Measurements from ENCODE around the gene SYNPO.
A peak's percentile ranks its signal among the peaks of the same experiment; 100 is the strongest.

Gene SYNPO

DNA sequence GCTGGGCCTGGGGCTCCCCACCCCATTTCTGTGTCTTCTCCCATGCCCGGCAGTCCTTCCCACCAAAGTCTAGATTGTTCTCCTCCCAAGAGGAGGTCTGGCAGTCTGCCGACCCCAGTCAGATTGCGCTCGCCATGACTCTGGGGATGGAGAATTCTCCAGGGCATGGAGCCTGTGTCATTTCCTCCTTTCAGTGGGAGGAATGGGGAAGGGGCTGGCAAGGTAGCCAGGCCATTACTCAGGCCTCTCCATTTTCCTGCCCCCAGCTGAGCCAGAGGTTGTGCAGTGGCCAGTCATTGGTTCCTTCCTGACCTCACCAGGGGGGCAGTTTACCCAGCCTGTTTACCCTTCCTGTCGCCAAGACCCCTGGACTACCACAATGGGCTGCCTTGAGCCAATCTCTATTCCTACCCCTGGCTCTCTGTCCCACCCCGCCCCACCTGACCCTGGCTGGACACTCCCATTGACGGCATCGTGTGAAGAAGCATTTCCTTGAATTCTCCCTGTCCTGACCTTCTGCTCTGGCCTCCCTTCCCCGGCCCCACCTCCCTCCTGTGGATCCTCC is 628 bp downstream of the SYNPO start:
- peak; percentile 49 for DNase-seq (ENCODE audit: low read depth, low spot score)

DNA sequence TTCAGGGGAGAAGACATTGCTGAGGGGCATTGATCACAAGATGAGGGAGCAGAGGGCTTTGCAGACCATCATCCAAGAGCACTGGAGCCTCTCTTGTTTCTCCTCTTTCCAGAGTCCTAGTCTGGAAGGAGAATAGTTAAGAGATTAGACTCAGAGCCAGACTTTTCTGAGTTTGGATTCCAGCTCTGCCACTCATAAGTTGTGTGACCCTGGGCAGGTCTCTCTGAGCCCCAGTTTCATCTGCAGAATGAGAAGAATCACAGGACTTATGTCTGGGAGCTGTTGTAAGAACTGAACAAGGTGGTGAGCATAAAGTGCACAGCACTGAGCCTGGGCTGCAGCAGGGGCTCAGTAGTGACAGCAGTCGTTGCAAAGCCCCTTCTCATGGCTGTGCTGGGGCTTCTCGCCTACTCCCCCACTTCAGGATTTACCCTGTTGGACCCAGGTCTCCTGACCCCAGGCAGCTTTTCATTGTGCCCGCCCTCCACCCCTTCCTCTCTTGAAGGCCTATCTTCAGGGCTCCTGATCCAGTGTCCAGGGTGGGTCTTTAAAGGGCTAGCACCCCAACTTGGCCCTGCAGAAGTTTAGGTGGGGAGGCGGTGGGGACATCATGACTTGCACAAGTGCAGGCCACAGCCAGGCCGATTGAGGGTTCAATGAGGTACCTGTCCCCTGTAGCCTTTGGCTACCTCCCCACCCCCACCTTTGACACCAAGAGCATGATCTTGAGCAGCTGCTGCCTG is 1.5 kb downstream of the SYNPO start:
- DNase-seq (ENCODE audit: low read depth, low spot score) = no peak

DNA sequence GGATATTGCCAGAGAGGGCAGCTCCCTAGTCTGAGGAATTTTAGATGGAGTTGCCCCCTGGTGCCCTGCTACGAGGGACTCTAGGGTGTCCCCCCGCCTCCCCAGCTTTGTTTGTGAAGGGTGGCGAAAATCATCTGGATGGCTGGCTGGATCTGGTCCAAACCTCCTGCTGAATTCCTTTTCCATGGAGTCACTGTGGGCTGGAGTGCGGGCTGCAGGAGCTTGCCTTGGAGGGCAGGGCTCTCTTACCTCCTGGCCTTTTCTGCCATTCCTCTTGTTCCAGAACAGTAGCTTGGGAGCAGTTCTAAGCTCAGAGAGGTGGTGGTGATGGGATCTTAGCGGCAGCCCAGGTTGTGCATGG is 2.1 kb downstream of the SYNPO start:
- DNase-seq (ENCODE audit: low read depth, low spot score) = peak; percentile 84

DNA sequence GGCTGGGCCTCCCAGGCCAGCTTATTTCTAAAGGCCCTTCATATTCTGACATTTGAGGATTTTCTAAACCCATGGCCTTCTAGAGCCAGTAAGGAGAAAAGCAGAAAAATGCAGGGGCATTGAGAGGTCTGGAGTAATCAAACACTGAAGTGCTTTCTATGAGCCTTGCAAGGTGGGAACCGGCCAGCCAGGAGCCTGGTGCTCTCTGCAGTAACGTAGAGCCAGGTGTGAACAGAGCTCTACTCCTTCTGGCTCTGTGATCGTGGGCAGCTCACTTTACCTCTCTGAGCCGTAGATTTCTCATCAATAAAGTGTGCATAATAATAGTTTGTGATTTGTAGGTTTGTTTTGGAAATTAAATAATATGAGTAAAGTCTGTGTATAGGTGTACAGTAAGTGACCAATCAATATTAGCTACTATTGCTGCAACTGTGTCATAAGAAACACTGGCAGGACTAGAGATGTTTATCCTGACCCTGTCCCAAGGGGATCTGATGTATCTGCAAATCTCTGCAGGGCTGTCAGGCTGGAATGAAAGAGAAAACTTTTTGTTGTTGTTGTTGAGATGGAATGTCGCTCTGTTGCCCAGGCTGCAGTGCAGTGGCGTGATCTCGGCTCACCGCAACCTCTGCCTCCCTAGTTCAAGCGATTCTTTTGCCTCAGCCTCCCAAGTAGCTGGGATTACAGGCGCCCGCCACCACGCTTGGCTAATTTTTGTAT is 2.7 kb downstream of the SYNPO start:
- DNase-seq (ENCODE audit: low read depth, low spot score) = peak; percentile 68

- DNase-seq (ENCODE audit: low read depth, low spot score) = peak; percentile 83
These were observed 3.6 kb downstream of the SYNPO start for GRCh38 chr5:150644058-150644457.

DNA sequence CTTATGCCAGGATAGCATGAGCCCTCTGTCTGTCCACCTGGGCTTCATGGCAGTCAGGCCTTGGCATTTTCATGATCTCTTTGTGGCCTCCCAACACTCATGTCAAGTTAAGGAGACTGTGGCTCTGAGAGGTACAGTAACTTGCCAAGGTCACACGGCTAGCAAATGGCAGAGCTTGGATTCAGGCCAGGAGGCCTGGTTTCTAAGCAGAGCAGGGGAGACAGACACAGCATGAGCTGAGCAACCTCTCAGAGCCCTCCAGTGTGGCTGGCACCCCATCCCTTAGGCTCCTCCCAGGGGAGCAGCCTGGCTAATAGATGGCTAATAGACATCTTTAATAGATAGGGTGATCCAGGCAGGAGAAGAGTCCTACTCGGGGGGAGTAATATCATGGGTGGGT is 4.1 kb downstream of the SYNPO start:
- no peak for DNase-seq (ENCODE audit: low read depth, low spot score)

DNA sequence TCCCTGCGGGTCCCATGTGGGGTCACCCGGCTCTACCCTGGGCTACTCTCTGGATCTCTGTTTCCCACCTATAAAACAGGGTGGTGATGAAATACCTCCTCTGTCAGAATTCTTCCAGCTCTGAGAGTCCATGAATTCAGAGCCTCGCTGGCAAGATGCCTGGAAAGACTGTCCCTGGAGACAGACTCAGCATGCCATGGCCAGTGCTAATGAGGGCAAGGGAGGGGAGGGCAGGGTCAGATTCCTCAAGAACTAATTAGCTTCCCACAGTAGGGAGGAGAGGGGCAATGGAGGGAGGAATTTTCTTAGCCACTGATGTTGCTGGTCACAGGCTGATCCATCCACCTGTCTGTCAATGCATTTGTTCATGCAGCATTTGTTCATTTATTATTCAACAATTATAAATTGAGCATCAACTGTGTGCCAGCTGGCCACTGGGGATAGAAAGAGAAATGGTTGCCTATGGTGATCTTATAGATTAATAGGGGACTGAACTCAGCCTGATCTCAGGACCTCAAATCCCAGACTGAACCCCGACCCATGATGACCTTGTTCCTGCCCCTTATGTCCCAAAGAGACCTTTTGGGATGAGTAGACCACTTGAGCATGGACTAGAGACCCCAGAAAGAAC is 4.7 kb downstream of the SYNPO start:
- peak; percentile 62 for DNase-seq (ENCODE audit: low read depth, low spot score)

GRCh38 chr5:150647275-150648251 is 7.1 kb downstream of the SYNPO start:
- DNase-seq (ENCODE audit: low read depth, low spot score) = peak; percentile 73

- DNase-seq (ENCODE audit: low read depth, low spot score) = no peak
These were observed 8.0 kb downstream of the SYNPO start for GRCh38 chr5:150648294-150649107.

GRCh38 chr5:150649108-150650020 is 8.9 kb downstream of the SYNPO start:
- DNase-seq (ENCODE audit: low read depth, low spot score) = no peak

GRCh38 chr5:150650021-150651006 is 9.9 kb downstream of the SYNPO start:
- no peak for DNase-seq (ENCODE audit: low read depth, low spot score)

- DNase-seq (ENCODE audit: low read depth, low spot score) = no peak
These were observed 10.9 kb downstream of the SYNPO start for GRCh38 chr5:150651382-150651781.

DNA sequence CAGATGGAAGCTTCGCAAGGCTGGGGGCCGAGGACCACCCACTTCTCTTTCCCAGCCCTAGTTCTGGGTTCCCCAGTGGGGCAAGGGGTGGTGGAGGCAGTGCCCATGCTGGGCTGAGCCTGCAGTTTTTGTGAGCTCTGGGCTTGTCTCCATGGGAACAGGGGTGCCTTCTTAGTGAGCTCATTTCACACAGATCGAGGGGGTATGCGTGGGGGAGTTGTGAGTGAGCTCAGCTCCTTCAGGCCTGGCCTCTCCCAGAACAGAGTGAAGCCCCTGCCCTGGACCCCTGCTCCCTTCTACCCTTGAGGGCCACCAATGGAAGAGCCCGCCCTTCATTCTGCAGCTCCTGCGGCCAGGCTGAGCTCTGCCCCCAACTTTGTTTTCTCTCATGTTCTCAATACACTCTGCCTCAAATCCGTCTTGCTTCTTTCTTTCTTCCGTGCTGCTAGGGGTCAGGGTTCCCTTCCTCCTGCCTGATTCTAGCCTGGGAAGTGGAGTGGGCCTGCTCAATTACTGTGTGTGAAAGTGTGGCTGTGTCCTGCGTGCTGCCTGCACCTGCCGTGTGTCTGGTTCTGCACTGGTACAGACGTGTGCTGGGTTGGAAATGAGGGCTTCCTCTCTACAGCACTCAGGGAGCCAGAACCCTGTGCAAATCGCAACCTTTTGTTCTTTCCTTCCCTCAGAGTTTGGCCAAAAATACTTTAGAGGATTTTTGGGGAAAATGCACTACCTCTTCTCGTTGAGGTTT is 11.6 kb downstream of the SYNPO start:
- peak; percentile 1 for DNase-seq (ENCODE audit: low read depth, low spot score)

- no peak for DNase-seq (ENCODE audit: low read depth, low spot score)
These were observed 12.8 kb downstream of the SYNPO start for GRCh38 chr5:150653145-150653761.

GRCh38 chr5:150653762-150654556 is 13.5 kb downstream of the SYNPO start:
- no peak for DNase-seq (ENCODE audit: low read depth, low spot score)

- no peak for DNase-seq (ENCODE audit: low read depth, low spot score)
These were observed 14.8 kb downstream of the SYNPO start for GRCh38 chr5:150655221-150655620.
